Loucy (cell line): ENCODE measurements around the gene INO80B.
A peak's percentile ranks its signal among the peaks of the same experiment; 100 is the strongest.

Experiments
- H2AFZ ChIP-seq: fragments of 200-600 bp; sonication (generic); 2 replicates; pipeline ENCODE4 v1.6.0; 2016; ENCODE audit warnings: antibody characterized with exemption, mild to moderate bottlenecking, low read length, moderate library complexity
- H3F3A ChIP-seq: fragments of 200-600 bp; 2 replicates; pipeline ENCODE4 v1.6.0; 2016; ENCODE audit warnings: antibody characterized with exemption, low read depth, mild to moderate bottlenecking
- H3K27me3 ChIP-seq: fragments of 200-600 bp; sonication (generic); 2 replicates; pipeline ENCODE4 v1.6.1; 2014; ENCODE audit warnings: low read length, mild to moderate bottlenecking; ENCODE audit not compliant: insufficient read depth, poor library complexity, severe bottlenecking
- H3K36me3 ChIP-seq: fragments of 200-600 bp; sonication (generic); 2 replicates; pipeline ENCODE4 v1.6.1; 2016; ENCODE audit warnings: low read length; ENCODE audit not compliant: insufficient read depth
- H3K4me1 ChIP-seq: fragments of 200-600 bp; sonication (generic); 2 replicates; pipeline ENCODE4 v1.5.1; 2014; ENCODE audit warnings: low read length, mild to moderate bottlenecking; ENCODE audit not compliant: insufficient read depth, poor library complexity, severe bottlenecking
- H3K4me2 ChIP-seq: fragments of 200-600 bp; sonication (generic); 2 replicates; pipeline ENCODE4 v1.6.0; 2014; ENCODE audit warnings: antibody characterized with exemption, low read length, low read depth, mild to moderate bottlenecking; ENCODE audit not compliant: poor library complexity, severe bottlenecking
- H3K4me3 ChIP-seq: fragments of 200-600 bp; sonication (generic); 2 replicates; pipeline ENCODE4 v1.5.1; 2014; ENCODE audit warnings: low read length, mild to moderate bottlenecking, mixed read lengths; ENCODE audit not compliant: poor library complexity, severe bottlenecking
- H3K79me2 ChIP-seq: fragments of 200-600 bp; sonication (generic); 2 replicates; pipeline ENCODE4 v1.6.1; 2014; ENCODE audit warnings: low read length; ENCODE audit not compliant: insufficient read depth
- H3K9ac ChIP-seq: fragments of 200-600 bp; sonication (generic); 2 replicates; pipeline ENCODE4 v1.6.0; 2014; ENCODE audit warnings: mild to moderate bottlenecking, low read depth, low read length, moderate library complexity; ENCODE audit not compliant: poor library complexity, severe bottlenecking
- H3K9me2 ChIP-seq: fragments of 200-600 bp; sonication (generic); replicated peaks from 2 replicates; pipeline ENCODE4 v1.6.1; 2016; ENCODE audit warnings: low read depth, low read length, mixed read lengths
- H3K9me3 ChIP-seq: fragments of 200-600 bp; sonication (generic); 2 replicates; pipeline ENCODE4 v1.6.1; 2014; ENCODE audit warnings: mild to moderate bottlenecking, antibody characterized with exemption, low read length, low read depth; ENCODE audit not compliant: insufficient read depth
- H4K20me1 ChIP-seq: fragments of 200-600 bp; sonication (generic); 2 replicates; pipeline ENCODE4 v1.6.0; 2014; ENCODE audit warnings: antibody characterized with exemption, low read length, mild to moderate bottlenecking; ENCODE audit not compliant: insufficient read depth, poor library complexity, severe bottlenecking
- EZH2phosphoT487 ChIP-seq: fragments of 200-600 bp; IDR thresholded peaks from 2 replicates; pipeline ENCODE4 v1.6.1; 2018; ENCODE audit warnings: antibody characterized with exemption, mild to moderate bottlenecking, moderate library complexity, borderline replicate concordance
- TF ChIP-seq, protein P1 (sequence below): fragments of 200-600 bp; sonication (generic); conservative IDR thresholded peaks from 2 replicates; pipeline ENCODE4 v1.5.1; 2014; ENCODE audit warnings: mild to moderate bottlenecking, antibody characterized with exemption, low read length

Gene INO80B

DNA sequence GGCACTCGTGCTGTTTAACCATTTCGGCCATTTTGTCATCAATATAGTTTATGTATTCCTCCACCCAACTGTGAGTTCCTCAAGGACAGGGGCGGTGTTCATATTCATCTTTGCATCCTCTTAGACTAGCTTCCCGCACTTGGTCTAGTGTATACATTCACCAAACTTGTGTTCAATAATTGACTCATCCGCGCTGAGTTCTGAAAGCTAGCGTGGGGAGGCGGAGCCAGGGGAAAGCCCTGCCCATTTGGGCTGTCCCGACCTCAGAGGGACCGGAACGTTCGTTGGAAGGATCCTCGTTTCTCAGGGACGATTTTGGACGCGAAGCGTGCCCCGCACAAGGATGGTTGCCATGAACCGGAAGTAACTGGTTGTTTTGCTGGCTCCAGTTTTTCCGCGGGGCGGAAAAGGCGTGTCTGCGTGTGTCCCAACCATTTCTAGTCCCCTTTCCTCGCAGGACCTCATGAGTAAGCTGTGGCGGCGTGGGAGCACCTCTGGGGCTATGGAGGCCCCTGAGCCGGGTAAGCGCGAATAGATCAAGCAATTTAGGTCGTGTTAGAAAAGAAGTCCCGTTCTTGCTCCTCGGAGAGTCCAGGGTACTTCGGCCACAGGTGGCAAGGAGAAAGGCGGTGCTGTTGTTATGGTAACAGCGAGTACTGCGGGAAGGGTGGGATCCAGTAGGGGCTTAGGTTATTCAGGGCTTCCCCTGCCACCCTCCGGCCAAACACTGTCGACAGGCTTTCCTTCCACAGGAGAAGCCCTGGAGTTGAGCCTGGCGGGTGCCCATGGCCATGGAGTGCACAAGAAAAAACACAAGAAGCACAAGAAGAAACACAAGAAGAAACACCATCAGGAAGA is at the start of gene INO80B:
Gene INO80B, plus strand, starts transcription at position 434 of the 858 bp plus-strand sequence. Its CDS starts 30 bp downstream, at position 464.
- peak within 1 kb of the TSS; percentile 95 for H3K9ac ChIP-seq
- H3F3A ChIP-seq = peaks cover 9% of the 10 kb centered on the region
- peak within 1 kb of the TSS; percentile 98 for H3K4me2 ChIP-seq
- no peaks in the 10 kb centered on the region for H3K9me2 ChIP-seq
- no peaks in the 10 kb centered on the region for H3K9me3 ChIP-seq
- H3K36me3 ChIP-seq = no peaks in the 10 kb centered on the region
- H2AFZ ChIP-seq = peak within 1 kb of the TSS; percentile 76
- no peaks in the 10 kb centered on the region for H3K27me3 ChIP-seq
- H3K79me2 ChIP-seq = peaks cover 30% of the 10 kb centered on the region
- peaks cover 36% of the 10 kb centered on the region for H3K4me1 ChIP-seq
- TF ChIP-seq, protein P1, sequence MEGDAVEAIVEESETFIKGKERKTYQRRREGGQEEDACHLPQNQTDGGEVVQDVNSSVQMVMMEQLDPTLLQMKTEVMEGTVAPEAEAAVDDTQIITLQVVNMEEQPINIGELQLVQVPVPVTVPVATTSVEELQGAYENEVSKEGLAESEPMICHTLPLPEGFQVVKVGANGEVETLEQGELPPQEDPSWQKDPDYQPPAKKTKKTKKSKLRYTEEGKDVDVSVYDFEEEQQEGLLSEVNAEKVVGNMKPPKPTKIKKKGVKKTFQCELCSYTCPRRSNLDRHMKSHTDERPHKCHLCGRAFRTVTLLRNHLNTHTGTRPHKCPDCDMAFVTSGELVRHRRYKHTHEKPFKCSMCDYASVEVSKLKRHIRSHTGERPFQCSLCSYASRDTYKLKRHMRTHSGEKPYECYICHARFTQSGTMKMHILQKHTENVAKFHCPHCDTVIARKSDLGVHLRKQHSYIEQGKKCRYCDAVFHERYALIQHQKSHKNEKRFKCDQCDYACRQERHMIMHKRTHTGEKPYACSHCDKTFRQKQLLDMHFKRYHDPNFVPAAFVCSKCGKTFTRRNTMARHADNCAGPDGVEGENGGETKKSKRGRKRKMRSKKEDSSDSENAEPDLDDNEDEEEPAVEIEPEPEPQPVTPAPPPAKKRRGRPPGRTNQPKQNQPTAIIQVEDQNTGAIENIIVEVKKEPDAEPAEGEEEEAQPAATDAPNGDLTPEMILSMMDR = no peak; the same call in 1 of the 2 replicates
- no peak for TF ChIP-seq EZH2phosphoT487
- no peaks in the 10 kb centered on the region for H4K20me1 ChIP-seq
- H3K4me3 ChIP-seq = peak within 1 kb of the TSS; percentile 97

GRCh38 chr2:74406035-74406434 is 48.9 kb upstream of the INO80B start:
- no peaks in the 10 kb centered on the region for H3K79me2 ChIP-seq
- H4K20me1 ChIP-seq = no peaks in the 10 kb centered on the region
- H3F3A ChIP-seq = no peaks in the 10 kb centered on the region
- H2AFZ ChIP-seq = no peak overlapping the region
- H3K4me3 ChIP-seq = no peak overlapping the region
- no peak overlapping the region for H3K9ac ChIP-seq
- no peak for TF ChIP-seq EZH2phosphoT487
- TF ChIP-seq, protein P1 = no peak
- no peak overlapping the region for H3K4me2 ChIP-seq
- H3K4me1 ChIP-seq = peaks cover 12% of the 10 kb centered on the region
- no peaks in the 10 kb centered on the region for H3K27me3 ChIP-seq
- H3K36me3 ChIP-seq = no peaks in the 10 kb centered on the region
- H3K9me3 ChIP-seq = no peaks in the 10 kb centered on the region
- no peaks in the 10 kb centered on the region for H3K9me2 ChIP-seq

DNA sequence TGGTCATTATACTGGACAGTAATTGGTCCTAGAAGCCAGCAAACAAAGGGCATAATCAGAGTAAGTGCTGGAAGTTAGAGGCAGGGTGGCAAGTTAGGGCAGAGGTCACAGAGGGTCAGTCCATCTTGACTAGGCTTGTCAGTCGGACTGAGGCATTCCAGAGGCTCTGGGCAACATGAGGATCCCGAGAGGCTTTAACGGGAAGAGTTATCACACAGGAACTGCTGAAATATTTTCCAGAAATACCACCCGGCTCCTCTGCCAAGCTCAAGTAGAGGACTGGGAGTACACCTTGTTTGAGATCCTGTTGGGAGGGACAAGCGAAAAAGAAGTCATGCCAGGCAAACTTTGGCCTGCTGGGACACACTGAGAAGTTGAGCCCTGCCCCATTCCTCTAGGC is 47.2 kb upstream of the INO80B start:
- TF ChIP-seq, protein P1 = no peak
- TF ChIP-seq EZH2phosphoT487 = no peak
- no peaks in the 10 kb centered on the region for H3K79me2 ChIP-seq
- no peaks in the 10 kb centered on the region for H3F3A ChIP-seq
- no peaks in the 10 kb centered on the region for H4K20me1 ChIP-seq
- H3K4me1 ChIP-seq = peaks cover 12% of the 10 kb centered on the region
- H3K4me3 ChIP-seq = no peak overlapping the region
- no peaks in the 10 kb centered on the region for H3K9me3 ChIP-seq
- H3K4me2 ChIP-seq = no peak overlapping the region
- H3K9ac ChIP-seq = no peak overlapping the region
- H3K27me3 ChIP-seq = no peaks in the 10 kb centered on the region
- H2AFZ ChIP-seq = no peak overlapping the region
- H3K36me3 ChIP-seq = no peaks in the 10 kb centered on the region
- H3K9me2 ChIP-seq = no peaks in the 10 kb centered on the region
